Adrenal gland (tissue), 12 donors: ENCODE results near the gene SLC25A23. TPM values are rescaled to one million over a fixed set of nuclear protein-coding genes. Genes with fewer than 3 reads are reported as not detected.

Experiments used
- DNase-seq, 7 donors: peaks; one replicate each; pipeline ENCODE4 v3.0.0-alpha.2; 2019 to 2020
- H3K27ac ChIP-seq, 5 donors: fragments of 200-600 bp; sonication (generic) in 4 of 5; 1 replicate in 3 of 5; 2 replicates in 2 of 5; pipeline versions ENCODE4 v1.5.1 to v1.8.0; 2016 to 2020; ENCODE audit warnings: mild to moderate bottlenecking in 1 of 5
- H3K27me3 ChIP-seq: fragments of 200-600 bp; 2 replicates; pipeline ENCODE4 v1.8.0; 2021
- H3K36me3 ChIP-seq, 2 donors: fragments of 200-600 bp; replicated peaks in 1 of 2; 1 replicate in 1 of 2; 2 replicates in 1 of 2; pipeline versions ENCODE4 v1.5.1 to v1.8.0; 2018 to 2022
- H3K4me1 ChIP-seq, 2 donors: fragments of 200-600 bp; replicated peaks in 1 of 2; 1 replicate in 1 of 2; 2 replicates in 1 of 2; pipeline versions ENCODE4 v1.5.1 to v1.8.0; 2018 to 2021
- H3K4me3 ChIP-seq, 4 donors: fragments of 200-600 bp; sonication (generic) in 3 of 4; one replicate each; pipeline ENCODE4 v1.5.1; 2016 to 2018
- H3K9me3 ChIP-seq, 3 donors: fragments of 200-600 bp; sonication (generic) in 1 of 3; replicated peaks in 1 of 3; 1 replicate in 2 of 3; 2 replicates in 1 of 3; pipeline versions ENCODE4 v1.5.1 to v1.8.0; 2016 to 2021
- CTCF ChIP-seq, 6 experiments: fragments of 450-650 bp in 4 of 6; fragments of 200-600 bp in 2 of 6; sonication (generic) in 1 of 6; IDR thresholded peaks; 1 replicate in 5 of 6; 2 replicates in 1 of 6; pipeline versions ENCODE4 v1.5.1 to v1.8.0; 2016 to 2021; ENCODE audit warnings: antibody characterized with exemption in 6 of 6, mild to moderate bottlenecking in 2 of 6, moderate library complexity in 1 of 6
- POLR2A ChIP-seq, 2 donors: fragments of 450-650 bp; IDR thresholded peaks; one replicate each; pipeline ENCODE4 v1.6.1; 2017; ENCODE audit warnings: antibody characterized with exemption in 2 of 2, mild to moderate bottlenecking in 2 of 2, moderate library complexity in 1 of 2
- WGBS, 4 donors: extraction: QIAGEN DNeasy Blood & Tissue Kit in 2 of 4; methylation state at CpG; one replicate each; pipeline versions ENCODE4 v1.1.5 to v1.1.7; 2013 to 2017; 5-methylcytosine and 5-hydroxymethylcytosine counted together
- intact Hi-C, 2 donors: fragments of 100-400 bp; cut with DNase I; formaldehyde crosslinking; loops; one replicate each; pipeline versions ENCODE4 v1.14.1 to v1.15.0; 2022 to 2023
- polyA plus RNA-seq, 3 donors: library from polyadenylated mRNA; stranded (reverse); fragments of 200-250 nt in 2 of 3; fragments of 350-450 nt in 1 of 3; fragmentation: Illumina TruSeq in 1 of 3; extraction: RNeasy Lipid Tissue Mini Kit (QIAGEN cat#74804) in 1 of 3; gene quantifications; one replicate each; pipeline ENCODE4 v1.2.3, GENCODE V29; 2013 to 2014
- total RNA-seq, 9 donors: library from RNA; depleted of rRNA in 4 of 9; stranded (reverse); fragments of >200 nt in 4 of 9; fragments of 120-200 nt in 1 of 9; fragmentation: NEBNext Ultra II Directional in 1 of 9; extraction: Animal tissue kit (Norgen Biotek cat#: 25700) in 1 of 9; gene quantifications; one replicate each; pipeline versions ENCODE4 v1.1.0 to v1.2.4, GENCODE V29; 2013 to 2023
- donor health status: healthy with polysubstance abuse.
- donor health status: Bipolar disorder and iron deficiency.
- donor health status: DM: yes; HTN: yes; CAD: no.
- donor health status: DM: no; HTN: no; CAD: no.
- donor health status: DM: no; HTN: no; CAD: no.
- donor health status: DM: yes; HTN: yes; CAD: no.

Gene SLC25A23
- total and polyA plus RNA-seq, 12 donors: 41.2 to 189 (median 69.1) TPM

GRCh38 chr19:6423499-6424194 is 35.9 kb downstream of the SLC25A23 start:
- intact Hi-C loops: no loop called here
- Histone ChIP-seq H3K4me1 (peaks cover 3 to 28% of the 10 kb centered on the region in 2 donors), H3K27ac (peak overlapping the region in 4 of 5 donors; percentile 51 to 87 (median 68)), H3K9me3 (no peaks in the 10 kb centered on the region), H3K27me3 (no peaks in the 10 kb centered on the region), H3K4me3 (peak overlapping the region; percentile 50 to 84 (median 65)), H3K36me3 (peaks cover 0 to 31% of the 10 kb centered on the region in 2 donors)
- WGBS, 4 donors: 0 to 2% (median 1%) methylated on average over 11 to 20 of the region's 20 CpGs
- peak; percentile 42 to 75 (median 59) for DNase-seq
- TF ChIP-seq CTCF (IDR thresholded peaks at IDR 0.05) (no peak), POLR2A (IDR thresholded peaks at IDR 0.05) (peak in 1 of 2 donors; percentile 16)

GRCh38 chr19:6421075-6422014 is 38.2 kb downstream of the SLC25A23 start:
- Histone ChIP-seq H3K4me1 (peaks cover 3 to 37% of the 10 kb centered on the region in 2 donors), H3K4me3 (no peak overlapping the region), H3K27ac (no peak overlapping the region), H3K36me3 (peaks cover 0 to 54% of the 10 kb centered on the region in 2 donors), H3K9me3 (no peaks in the 10 kb centered on the region), H3K27me3 (no peaks in the 10 kb centered on the region)
- WGBS, 4 donors: 67 to 78% (median 73%) methylated on average over 17 to 20 of the region's 20 CpGs
- intact Hi-C loops: no loop called here
- TF ChIP-seq CTCF (IDR thresholded peaks at IDR 0.05) (no peak), POLR2A (IDR thresholded peaks at IDR 0.05) (no peak)
- no peak for DNase-seq

DNA sequence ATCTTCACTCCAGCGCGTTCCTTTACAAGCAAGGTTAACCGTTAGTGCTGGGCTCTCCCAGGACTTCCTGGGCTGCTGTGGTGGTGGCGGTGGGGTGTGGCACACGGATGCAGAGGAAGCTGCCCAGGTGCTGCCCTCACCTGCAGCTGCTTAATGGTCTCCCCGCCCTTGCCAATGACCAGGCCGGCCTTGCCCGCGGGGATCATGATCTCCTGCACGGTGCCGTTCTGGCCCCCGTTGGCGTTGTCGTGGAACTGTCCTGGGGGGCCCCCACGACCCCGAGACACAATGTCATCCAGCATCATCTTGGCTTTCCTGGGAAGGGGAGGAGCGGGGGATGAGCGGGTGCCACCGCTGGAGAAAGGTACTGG is 41.0 kb downstream of the SLC25A23 start:
- no peaks in the 10 kb centered on the region for H3K9me3 ChIP-seq
- peaks cover 3 to 36% of the 10 kb centered on the region in 2 donors for H3K4me1 ChIP-seq
- WGBS, 4 donors: 76 to 79% (median 79%) methylated on average over 12 to 19 of the region's 19 CpGs
- DNase-seq: no peak
- TF ChIP-seq POLR2A (IDR thresholded peaks at IDR 0.05) (no peak), CTCF (IDR thresholded peaks at IDR 0.05) (no peak)
- no peak overlapping the region for H3K4me3 ChIP-seq
- no peaks in the 10 kb centered on the region for H3K27me3 ChIP-seq
- intact Hi-C loops: no loop called here
- peak overlapping the region in 1 of 5 donors; percentile 73 for H3K27ac ChIP-seq
- peaks cover 0 to 78% of the 10 kb centered on the region in 2 donors for H3K36me3 ChIP-seq
